Fibroblast of skin of right quadriceps (primary cell): ENCODE data around the gene SPARCL1.
"Not testable (repeated sequence)": the region's sequence is repeated elsewhere in the genome, so short reads cannot be mapped to it uniquely, and the experiment has no call there.

Source experiments
- DNase-seq: peaks from one replicate; pipeline ENCODE4 v3.0.0-alpha.2; 2013

The SPARCL1 gene

GRCh38 chr4:87499403-87500091 lies 29.6 kb downstream of the SPARCL1 start:
- no peak for DNase-seq

DNA sequence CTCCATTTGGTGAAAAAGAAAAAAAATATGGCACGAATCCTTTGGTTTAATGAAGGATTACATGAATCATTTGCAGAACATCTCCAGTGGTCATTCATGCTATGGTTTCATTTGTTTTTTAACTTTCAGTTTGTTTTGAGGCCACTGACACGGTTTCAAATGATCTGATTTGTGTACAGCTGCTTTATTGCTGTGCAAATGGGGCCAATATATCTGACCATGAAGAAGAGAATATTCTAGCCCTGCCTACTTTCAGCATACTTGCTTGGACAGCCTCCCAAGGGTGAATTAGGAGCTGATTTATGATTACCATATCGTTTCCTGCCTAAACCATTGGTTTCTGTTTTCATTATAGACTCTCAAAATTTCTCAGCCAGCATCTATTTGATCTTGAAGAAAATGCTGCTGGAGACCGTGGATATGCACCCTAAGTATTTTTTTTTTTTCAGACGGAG lies 30.7 kb downstream of the SPARCL1 start:
- DNase-seq: peak; percentile 72

DNA sequence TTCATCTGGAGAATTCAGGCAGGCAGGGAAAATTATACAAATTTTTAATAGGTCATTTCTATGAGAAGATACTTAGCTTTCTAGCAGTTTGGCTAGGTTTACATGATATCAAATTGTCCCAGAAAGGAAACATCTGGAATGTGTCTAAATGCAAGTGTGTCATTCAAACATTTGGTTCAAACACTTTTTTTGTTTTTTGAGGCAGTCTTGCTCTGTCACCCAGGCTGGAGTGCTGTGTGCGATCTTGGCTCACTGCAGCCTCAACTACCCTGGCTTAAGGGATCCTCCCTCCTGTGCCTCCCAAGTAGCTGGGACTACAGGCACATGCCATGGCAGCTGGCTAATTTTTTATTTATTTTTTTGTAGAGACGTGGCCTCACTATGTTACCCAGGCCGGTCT lies 31.6 kb downstream of the SPARCL1 start:
- DNase-seq: no peak

DNA sequence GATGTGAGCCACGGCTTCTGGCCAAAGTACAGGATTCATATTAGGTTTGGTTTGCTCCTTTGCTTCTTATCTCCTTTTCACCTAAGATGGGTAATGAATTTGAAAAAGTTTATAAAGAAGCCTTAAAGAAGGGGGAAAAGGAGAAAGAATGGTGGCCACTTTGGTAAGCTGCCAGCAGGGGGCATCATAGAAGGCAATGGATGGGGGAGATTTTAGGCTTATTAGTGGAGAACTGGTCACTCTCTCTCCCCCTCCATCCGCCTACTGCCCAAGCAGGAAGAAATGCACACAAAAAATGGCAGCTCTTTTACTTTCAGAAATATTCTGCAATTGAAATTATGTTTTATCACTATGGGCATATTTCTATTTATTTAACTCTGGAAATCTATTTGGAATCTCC lies 32.0 kb downstream of the SPARCL1 start:
- no peak for DNase-seq

DNA sequence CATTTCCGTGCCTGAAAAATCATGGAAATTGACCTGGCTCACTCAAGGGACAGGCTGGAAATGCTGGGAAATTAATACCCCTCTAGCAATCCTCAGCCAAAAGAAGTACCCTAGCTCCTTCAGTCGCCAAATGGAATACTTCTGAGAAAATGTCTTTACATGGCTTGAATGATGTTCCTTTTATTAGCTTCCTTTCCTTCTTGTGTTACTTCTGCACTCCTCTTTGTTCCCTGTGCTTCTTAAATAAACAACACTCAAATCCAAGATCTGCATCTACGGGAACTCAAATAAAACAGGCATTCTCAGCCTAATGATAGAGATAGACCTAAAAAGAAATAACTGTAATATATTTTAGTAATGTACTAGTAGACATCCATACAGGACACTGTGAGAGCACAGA lies 36.1 kb downstream of the SPARCL1 start:
- no peak for DNase-seq

DNA sequence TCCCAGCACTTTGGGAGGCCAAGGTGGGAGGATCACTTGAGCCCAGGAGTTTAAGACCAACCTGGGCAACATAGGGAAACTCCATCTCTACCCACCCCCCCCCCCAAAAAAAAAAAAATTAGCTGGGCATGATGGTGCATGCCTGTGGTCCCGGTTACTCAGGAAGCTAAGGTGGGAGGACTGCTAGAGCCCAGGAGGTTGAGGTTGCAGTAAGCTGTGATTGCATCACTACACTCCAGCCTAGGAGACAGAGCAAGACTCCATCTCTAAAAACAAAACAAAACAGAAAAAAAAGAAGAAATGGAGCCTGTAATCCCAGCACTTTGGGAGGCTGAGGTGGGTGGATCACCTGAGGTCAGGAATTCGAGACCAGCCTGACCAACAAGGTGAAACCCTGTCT lies 37.3 kb downstream of the SPARCL1 start:
- DNase-seq: not testable (repeated sequence)

DNA sequence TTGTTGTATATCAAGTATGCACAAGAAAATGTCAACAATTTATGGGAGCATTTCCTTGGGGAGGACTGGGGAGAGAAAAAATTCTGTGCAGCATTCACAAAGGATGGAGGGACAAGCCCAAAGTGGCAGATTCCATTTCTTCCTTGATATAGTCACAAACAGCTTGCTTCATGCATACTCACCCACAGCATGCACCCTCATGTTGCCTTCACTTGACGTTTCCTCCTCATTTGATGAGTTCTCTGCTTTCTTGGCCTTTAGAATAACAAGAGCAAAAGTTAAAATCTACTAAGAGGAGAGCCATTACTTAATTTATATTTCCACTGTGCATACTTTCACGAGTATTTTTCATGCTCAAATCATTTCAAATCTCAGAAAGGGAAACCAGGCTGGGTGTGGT lies 37.7 kb downstream of the SPARCL1 start:
- DNase-seq: no peak

DNA sequence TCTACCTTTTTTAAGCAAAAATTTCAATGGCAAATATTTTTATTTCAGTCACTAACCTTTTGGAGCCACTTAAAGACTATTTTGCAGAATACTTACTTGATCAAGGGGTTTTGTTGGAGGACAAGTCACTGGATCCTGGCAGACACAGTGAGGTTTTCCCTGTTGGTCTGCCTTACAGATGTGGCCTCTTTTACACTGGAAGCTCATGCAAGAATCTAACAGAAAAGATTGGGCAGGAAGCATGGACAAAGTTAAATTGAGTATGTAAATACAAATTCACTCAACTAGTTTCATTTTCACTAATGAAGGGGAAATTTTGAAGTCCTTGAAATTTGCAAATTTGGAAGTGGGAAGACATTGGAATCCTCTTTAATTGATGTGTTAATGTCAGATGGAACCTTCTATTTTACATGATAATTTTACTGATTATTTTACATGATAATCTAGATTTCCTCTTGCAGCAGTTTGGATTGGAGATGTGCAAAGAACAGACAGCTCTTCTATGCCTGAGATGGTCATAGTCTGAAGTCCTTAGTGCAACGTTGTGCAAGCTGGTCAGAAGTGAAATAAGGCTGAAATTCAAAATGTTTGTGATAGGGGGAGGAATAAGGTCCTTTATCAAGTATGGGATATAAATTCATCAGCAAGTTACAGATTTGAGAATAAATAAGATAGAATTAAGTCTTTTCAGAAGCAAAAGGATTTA lies 38.4 kb downstream of the SPARCL1 start:
- DNase-seq: no peak

DNA sequence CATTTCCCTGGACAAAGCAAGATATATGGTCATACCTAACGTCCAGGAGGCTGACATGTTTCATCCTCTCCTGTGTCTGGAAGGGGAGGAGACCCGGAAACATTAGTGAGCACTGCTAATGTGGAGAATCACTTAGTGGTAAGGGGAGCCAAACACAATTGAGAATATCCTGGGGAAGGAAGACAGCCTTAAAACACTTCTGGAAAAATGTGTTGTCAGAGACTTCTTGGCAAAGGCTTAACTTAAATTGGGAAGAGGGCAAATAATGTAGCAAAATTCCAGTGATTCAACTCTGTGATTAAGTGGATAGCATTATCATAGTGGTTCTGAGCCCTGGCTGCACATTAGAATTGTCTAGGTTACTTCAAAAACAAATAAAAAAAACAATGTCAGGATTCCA lies 39.5 kb downstream of the SPARCL1 start:
- peak; percentile 15 for DNase-seq

- DNase-seq: not testable (repeated sequence)
Measured at GRCh38 chr4:87488666-87489065, 40.5 kb downstream of the SPARCL1 start.

GRCh38 chr4:87483247-87483646 lies 45.9 kb downstream of the SPARCL1 start:
- not testable (repeated sequence) for DNase-seq

- no peak for DNase-seq
Measured at GRCh38 chr4:87481377-87481776, 47.8 kb downstream of the SPARCL1 start.

- no peak for DNase-seq
Measured at GRCh38 chr4:87478732-87479250, 50.4 kb downstream of the SPARCL1 start.

GRCh38 chr4:87476934-87477333 lies 52.2 kb downstream of the SPARCL1 start:
- no peak for DNase-seq

- DNase-seq: no peak
Measured at GRCh38 chr4:87469390-87469789, 59.8 kb downstream of the SPARCL1 start.

DNA sequence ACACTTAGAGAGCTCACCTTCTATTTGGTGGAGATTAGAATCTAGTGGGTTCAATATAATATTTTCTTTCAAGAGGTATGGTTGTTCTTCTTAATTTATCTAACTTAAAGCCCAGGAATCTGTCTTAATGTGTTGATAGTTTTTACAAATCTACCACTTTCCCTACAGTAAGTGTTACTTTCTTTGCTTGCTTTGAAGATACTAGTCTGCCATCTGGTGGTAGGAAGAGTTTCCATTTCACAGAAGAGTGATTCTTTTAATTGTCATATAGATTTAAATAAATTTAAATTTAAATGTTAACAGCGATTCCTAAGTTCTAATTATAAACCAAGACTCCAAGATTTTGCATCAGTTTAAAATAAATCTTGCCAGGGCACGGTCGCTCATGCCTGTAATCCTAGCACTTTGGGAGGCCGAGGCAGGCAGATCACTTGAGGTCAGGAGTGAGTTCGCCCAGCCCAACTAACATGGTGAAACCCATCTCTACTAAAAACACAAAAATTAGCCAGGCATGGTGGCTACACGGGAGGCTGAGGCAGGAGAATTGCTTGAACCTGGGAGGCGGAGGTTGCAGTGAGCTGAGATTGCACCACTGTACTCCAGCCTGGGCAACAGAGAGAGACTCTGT lies 63.3 kb downstream of the SPARCL1 start:
- DNase-seq: peak; percentile 37

DNA sequence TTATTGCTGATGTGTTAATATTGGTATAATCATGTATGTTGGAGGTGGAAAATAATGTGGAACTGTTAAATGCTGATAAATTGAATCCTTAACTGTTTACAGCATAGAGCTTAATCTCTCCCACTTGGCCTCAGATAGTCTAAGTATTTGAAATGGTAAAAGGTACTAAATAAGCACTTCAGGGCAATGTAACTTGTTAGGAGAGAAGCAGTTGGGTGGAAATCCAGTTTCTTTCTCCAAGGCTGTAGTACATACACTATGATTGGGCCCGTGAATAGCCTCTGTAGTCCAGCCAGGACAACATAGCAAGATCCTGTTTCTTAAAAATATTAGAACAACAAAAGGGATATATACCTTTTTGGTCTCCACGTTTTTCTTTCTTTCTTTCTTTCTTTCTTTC lies 67.1 kb downstream of the SPARCL1 start:
- DNase-seq: no peak

DNA sequence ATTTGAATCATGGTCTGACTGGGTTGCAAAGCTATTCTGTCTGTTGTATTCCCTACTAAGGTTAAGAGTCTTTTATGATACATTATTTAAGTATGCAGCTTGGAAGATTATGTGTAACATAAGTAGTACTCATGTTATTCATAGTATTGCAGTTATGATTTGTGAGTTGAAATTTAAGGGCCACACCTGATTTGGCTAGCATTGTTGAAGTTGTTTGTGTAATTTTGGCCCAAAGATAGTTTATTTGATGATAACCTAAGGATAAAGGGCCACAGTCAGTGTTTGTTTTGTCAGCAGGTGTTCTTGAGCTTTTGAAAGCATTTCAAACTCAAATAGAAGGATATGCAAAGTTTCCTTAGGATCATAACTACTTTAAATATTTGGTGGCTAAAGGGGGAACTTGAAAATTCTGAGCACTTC lies 67.9 kb downstream of the SPARCL1 start:
- peak; percentile 1 for DNase-seq

DNA sequence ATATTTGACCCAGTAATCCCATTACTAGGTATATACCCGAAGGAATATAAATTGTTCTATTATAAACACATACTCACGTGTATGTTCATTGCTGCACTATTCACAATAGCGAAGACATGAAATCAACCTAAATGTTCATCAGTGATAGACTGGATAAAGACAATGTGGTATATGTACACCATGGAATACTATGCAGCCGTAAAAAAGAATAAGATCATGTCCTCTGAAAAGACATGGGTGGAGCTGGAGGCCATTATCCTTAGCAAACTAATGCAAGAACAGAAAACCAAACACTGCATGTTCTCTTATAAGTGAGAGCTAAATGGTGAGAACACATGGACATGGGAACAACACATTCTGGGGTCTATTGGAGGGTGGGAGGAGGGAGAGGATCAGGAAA lies 70.3 kb downstream of the SPARCL1 start:
- DNase-seq: no peak

DNA sequence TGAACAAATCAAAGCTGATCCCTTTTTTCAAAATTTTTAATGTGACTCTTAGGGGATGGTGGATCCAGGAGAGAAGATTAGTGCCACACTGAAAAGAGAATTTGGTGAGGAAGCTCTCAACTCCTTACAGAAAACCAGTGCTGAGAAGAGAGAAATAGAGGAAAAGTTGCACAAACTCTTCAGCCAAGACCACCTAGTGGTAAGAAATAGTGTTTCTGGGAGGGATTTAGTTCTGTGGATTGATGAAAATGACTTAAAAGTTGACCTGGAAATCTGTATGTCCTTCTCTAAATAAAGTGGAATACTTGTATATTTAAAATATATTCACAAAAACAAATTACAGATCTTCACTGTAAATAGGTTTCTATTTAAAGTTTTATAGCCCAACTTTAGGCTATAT lies 77.6 kb downstream of the SPARCL1 start:
- DNase-seq: no peak

- not testable (repeated sequence) for DNase-seq
Measured at GRCh38 chr4:87446375-87446774, 82.8 kb downstream of the SPARCL1 start.

- no peak for DNase-seq
Measured at GRCh38 chr4:87445964-87446363, 83.2 kb downstream of the SPARCL1 start.

- no peak for DNase-seq
Measured at GRCh38 chr4:87444741-87445140, 84.4 kb downstream of the SPARCL1 start.

GRCh38 chr4:87442889-87443288 lies 86.3 kb downstream of the SPARCL1 start:
- no peak for DNase-seq
